ENCODE data around the gene TEPSIN. TPM values are rescaled to one million over a fixed set of nuclear protein-coding genes. Genes with fewer than 3 reads are reported as not detected.

TEPSIN gene
- total RNA-seq, 6 donors from 2014 or later = 33.1 to 141 (median 49.7) TPM

DNA sequence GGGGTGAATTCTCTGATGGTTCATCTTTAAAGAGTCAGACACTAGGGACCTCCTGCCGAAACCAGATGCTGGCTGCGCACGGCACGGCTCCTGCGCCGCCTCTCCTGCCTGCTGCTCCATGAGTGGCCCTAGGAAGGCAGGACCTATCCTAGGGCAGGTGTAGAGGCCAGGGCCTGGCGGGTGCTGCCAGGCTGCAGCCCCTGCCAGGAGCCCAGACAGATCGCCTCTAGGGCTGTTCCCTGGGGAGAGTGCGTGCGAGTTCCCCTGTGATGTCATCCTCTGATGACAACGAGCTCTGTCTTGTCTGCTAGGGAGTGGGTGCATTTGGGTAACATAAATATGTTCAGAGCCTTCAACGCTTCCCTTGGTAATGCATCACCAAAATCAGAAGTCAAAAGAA, 32.4 kb upstream of the TEPSIN start:
- DNase-seq (no peak), ATAC-seq (ENCODE audit: low FRiP score in 2 of 2) (peak in 1 of 2 donors; percentile 34)
- H3K36me3 ChIP-seq = peaks cover 0 to 79% (median 63%) of the 10 kb centered on the region in 4 donors
- no peak overlapping the region for H3K27ac ChIP-seq
- peaks cover 0 to 14% (median 3%) of the 10 kb centered on the region in 4 donors for H3K4me1 ChIP-seq
- no peaks in the 10 kb centered on the region for H3K27me3 ChIP-seq
- TF ChIP-seq POLR2AphosphoS5 (IDR thresholded peaks at IDR 0.05) (no peak), EP300 (IDR thresholded peaks at IDR 0.05) (no peak)
- 97% methylated on average over 6 to 12 of the region's 12 CpGs for WGBS, 2 donors
- H3K4me3 ChIP-seq = no peak overlapping the region
- no peaks in the 10 kb centered on the region for H3K9me3 ChIP-seq

DNA sequence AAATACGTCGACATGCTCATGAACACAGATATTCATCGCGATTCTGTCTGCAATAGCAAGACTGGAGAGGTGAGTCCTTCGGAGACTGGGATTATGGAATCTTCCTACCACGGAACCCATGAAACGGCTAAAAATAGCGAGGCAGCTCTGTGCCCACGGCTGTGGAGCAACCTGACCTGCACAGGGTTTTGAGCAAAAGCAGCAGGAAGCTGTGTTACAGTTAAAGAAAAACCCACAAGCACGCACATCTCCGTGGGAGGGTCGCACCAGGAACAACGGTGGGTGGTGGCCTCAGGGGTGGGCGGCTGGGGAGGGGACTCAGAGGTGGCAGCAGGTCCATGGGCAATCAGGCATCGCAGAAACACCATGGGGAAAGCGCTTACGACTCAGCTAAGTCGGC, 31.4 kb upstream of the TEPSIN start:
- Histone ChIP-seq H3K27me3 (no peaks in the 10 kb centered on the region), H3K4me1 (peaks cover 0 to 14% (median 3%) of the 10 kb centered on the region in 4 donors), H3K4me3 (no peak overlapping the region), H3K9me3 (no peaks in the 10 kb centered on the region), H3K36me3 (peaks cover 7 to 80% (median 64%) of the 10 kb centered on the region in 4 donors), H3K27ac (no peak overlapping the region)
- ATAC-seq (ENCODE audit: low FRiP score in 2 of 2) (peak in 1 of 2 donors; percentile 5), DNase-seq (no peak)
- WGBS, 2 donors = 83 to 93% methylated on average over 18 of the region's 18 CpGs
- no peak for TF ChIP-seq POLR2A (IDR thresholded peaks at IDR 0.05)
- TF ChIP-seq POLR2AphosphoS5 (IDR thresholded peaks at IDR 0.05) = no peak
- TF ChIP-seq, protein P1, sequence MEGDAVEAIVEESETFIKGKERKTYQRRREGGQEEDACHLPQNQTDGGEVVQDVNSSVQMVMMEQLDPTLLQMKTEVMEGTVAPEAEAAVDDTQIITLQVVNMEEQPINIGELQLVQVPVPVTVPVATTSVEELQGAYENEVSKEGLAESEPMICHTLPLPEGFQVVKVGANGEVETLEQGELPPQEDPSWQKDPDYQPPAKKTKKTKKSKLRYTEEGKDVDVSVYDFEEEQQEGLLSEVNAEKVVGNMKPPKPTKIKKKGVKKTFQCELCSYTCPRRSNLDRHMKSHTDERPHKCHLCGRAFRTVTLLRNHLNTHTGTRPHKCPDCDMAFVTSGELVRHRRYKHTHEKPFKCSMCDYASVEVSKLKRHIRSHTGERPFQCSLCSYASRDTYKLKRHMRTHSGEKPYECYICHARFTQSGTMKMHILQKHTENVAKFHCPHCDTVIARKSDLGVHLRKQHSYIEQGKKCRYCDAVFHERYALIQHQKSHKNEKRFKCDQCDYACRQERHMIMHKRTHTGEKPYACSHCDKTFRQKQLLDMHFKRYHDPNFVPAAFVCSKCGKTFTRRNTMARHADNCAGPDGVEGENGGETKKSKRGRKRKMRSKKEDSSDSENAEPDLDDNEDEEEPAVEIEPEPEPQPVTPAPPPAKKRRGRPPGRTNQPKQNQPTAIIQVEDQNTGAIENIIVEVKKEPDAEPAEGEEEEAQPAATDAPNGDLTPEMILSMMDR (IDR thresholded peaks at IDR 0.05) = no peak
- TF ChIP-seq EP300 (IDR thresholded peaks at IDR 0.05) = no peak

DNA sequence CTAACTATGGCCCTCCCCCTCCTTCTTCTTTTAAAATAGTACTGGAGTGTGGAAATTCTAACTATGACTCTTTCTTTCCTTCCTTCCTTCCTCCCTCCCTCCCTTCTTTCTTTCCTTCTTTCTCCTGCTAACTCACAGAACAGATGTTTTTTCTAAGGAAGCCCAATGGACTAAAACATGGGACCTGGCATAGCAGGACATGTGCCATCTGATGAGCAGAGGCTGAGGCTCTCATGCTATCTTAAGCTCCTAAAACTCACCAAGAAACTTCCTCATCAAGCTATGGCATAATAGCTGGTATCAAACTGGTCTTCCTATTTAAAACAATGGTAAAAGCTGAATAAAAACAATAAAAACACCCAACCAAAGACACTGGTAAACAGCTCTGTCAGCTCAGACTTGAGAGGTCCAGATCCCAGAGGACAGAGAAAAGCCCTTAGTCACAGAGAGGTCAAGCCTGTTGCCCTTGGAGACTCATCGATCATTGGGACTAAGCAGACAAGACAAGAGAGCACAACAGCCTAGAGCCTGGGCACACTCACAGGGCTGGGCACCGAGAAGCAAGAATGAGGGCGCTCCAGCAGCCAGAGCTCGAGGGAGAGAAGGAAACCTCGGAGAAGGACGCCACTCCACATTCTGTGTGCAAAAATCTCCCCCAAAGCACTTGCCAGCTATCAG, 28.7 kb upstream of the TEPSIN start:
- WGBS, 2 donors = 87 to 91% methylated on average over 6 of the region's 6 CpGs
- Histone ChIP-seq H3K36me3 (peaks cover 21 to 80% (median 67%) of the 10 kb centered on the region in 4 donors), H3K4me1 (peaks cover 0 to 6% (median 0%) of the 10 kb centered on the region in 4 donors), H3K27ac (no peak overlapping the region), H3K9me3 (no peaks in the 10 kb centered on the region), H3K4me3 (no peak overlapping the region), H3K27me3 (no peaks in the 10 kb centered on the region)
- no peak for ATAC-seq (ENCODE audit: low FRiP score in 2 of 2)
- DNase-seq = no peak
- TF ChIP-seq POLR2A (IDR thresholded peaks at IDR 0.05) (no peak), POLR2AphosphoS5 (IDR thresholded peaks at IDR 0.05) (no peak), EP300 (IDR thresholded peaks at IDR 0.05) (no peak)
- TF ChIP-seq, protein P1 (IDR thresholded peaks at IDR 0.05) = no peak

DNA sequence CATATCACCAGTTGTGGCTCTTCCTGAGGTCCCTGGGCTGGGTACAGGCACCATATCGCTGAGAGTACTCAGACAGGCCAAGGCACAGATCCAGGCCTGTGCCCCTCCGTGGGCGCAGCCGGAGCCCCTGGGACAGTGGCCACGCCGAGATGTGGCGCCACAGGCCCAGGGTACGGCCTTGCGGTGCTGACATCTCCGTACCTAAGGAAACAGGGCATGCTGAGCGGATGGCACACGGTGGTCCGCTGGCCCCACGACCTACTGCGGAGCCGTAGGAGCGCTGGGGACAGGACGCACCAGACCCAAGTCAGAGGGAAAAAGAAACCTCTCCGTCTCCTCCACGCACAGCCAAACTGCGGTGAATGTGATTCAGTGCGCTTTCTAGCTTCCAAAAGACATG, 26.7 kb upstream of the TEPSIN start:
- ATAC-seq (ENCODE audit: low FRiP score in 2 of 2) = no peak
- H3K27me3 ChIP-seq = no peaks in the 10 kb centered on the region
- DNase-seq = peak in 1 of 2 donors; percentile 62
- no peaks in the 10 kb centered on the region for H3K4me1 ChIP-seq
- no peak for TF ChIP-seq EP300 (IDR thresholded peaks at IDR 0.05)
- H3K36me3 ChIP-seq = peaks cover 25 to 83% (median 71%) of the 10 kb centered on the region in 4 donors
- no peak overlapping the region for H3K27ac ChIP-seq
- WGBS, 2 donors = 97 to 98% methylated on average over 22 of the region's 22 CpGs
- H3K9me3 ChIP-seq = no peaks in the 10 kb centered on the region
- H3K4me3 ChIP-seq = no peak overlapping the region

DNA sequence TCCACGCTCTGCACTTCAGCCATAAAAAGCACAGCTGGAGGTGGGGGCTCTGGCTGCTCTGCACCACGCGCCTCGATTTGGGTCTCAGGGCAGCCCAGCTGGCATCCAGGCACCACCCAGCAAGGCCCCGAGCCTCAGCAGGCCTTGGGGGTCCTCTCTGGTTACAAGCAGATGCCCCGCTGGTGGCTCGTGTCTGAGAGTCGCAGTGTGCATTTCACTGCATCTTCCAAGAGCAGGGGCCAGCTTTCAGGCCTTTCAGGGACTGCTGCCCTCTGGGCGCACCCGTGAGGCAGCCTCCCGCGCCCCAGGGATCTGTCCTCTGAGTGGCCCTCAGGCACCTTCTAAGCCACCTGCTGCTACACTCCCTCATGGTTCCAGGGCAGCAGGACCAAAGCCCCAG, 25.8 kb upstream of the TEPSIN start:
- H3K4me1 ChIP-seq = no peaks in the 10 kb centered on the region
- no peaks in the 10 kb centered on the region for H3K9me3 ChIP-seq
- H3K36me3 ChIP-seq = peaks cover 29 to 83% (median 71%) of the 10 kb centered on the region in 4 donors
- WGBS, 2 donors = 98 to 100% methylated on average over 3 to 12 of the region's 12 CpGs
- ATAC-seq (ENCODE audit: low FRiP score in 2 of 2) = no peak
- TF ChIP-seq POLR2A (IDR thresholded peaks at IDR 0.05) (no peak), POLR2AphosphoS5 (IDR thresholded peaks at IDR 0.05) (no peak), EP300 (IDR thresholded peaks at IDR 0.05) (no peak)
- TF ChIP-seq, protein P1 (IDR thresholded peaks at IDR 0.05) = no peak
- no peak overlapping the region for H3K27ac ChIP-seq
- DNase-seq = peak in 1 of 2 donors; percentile 62
- H3K4me3 ChIP-seq = no peak overlapping the region
- H3K27me3 ChIP-seq = no peaks in the 10 kb centered on the region

Data from upper lobe of left lung (tissue), 6 donors.